ENCODE measurements around the gene CENPQ.
A peak's percentile ranks its signal among the peaks of the same experiment; 100 is the strongest.

The CENPQ gene

GRCh38 chr6:49462927-49463611, at the start of gene CENPQ, which contains the start of gene MMUT:
Gene CENPQ (plus strand): TSS chr6:49463370. CDS start chr6:49470177, 6,807 bp downstream.
Gene MMUT (minus strand): TSS chr6:49463253. CDS start chr6:49459466, 3,787 bp downstream.
- H3K27me3 ChIP-seq (ENCODE audit: insufficient read depth, low read depth, severe bottlenecking): no peaks in the 10 kb centered on the region
- TF ChIP-seq CTCF (IDR thresholded peaks at IDR 0.05; ENCODE audit: low read depth, low read length): no peak
- peak within 1 kb of the TSS; percentile 72 for H3K4me3 ChIP-seq (ENCODE audit: low read depth, low read length)
- no peaks in the 10 kb centered on the region for H3K9me3 ChIP-seq (ENCODE audit: severe bottlenecking)
- H3K27ac ChIP-seq: peak within 1 kb of the TSS; percentile 83
- H3K36me3 ChIP-seq: peaks cover 23% of the 10 kb centered on the region
- DNase-seq: peak; percentile 98

GRCh38 chr6:49415358-49415757, 47.8 kb upstream of the CENPQ start:
- Histone ChIP-seq H3K9me3 (ENCODE audit: severe bottlenecking) (no peaks in the 10 kb centered on the region), H3K4me3 (ENCODE audit: low read depth, low read length) (no peak overlapping the region), H3K36me3 (no peaks in the 10 kb centered on the region), H3K27me3 (ENCODE audit: insufficient read depth, low read depth, severe bottlenecking) (no peaks in the 10 kb centered on the region), H3K27ac (no peak overlapping the region)
- no peak for DNase-seq
- TF ChIP-seq CTCF (IDR thresholded peaks at IDR 0.05; ENCODE audit: low read depth, low read length): no peak

GRCh38 chr6:49416195-49416594, 47.0 kb upstream of the CENPQ start:
- H3K36me3 ChIP-seq: no peaks in the 10 kb centered on the region
- no peak for DNase-seq
- no peaks in the 10 kb centered on the region for H3K9me3 ChIP-seq (ENCODE audit: severe bottlenecking)
- no peak overlapping the region for H3K4me3 ChIP-seq (ENCODE audit: low read depth, low read length)
- no peak overlapping the region for H3K27ac ChIP-seq
- no peaks in the 10 kb centered on the region for H3K27me3 ChIP-seq (ENCODE audit: insufficient read depth, low read depth, severe bottlenecking)
- TF ChIP-seq CTCF (IDR thresholded peaks at IDR 0.05; ENCODE audit: low read depth, low read length): no peak

GRCh38 chr6:49423817-49424216, 39.4 kb upstream of the CENPQ start:
- Histone ChIP-seq H3K27me3 (ENCODE audit: insufficient read depth, low read depth, severe bottlenecking) (no peaks in the 10 kb centered on the region), H3K27ac (no peak overlapping the region), H3K36me3 (no peaks in the 10 kb centered on the region), H3K4me3 (ENCODE audit: low read depth, low read length) (no peak overlapping the region), H3K9me3 (ENCODE audit: severe bottlenecking) (no peaks in the 10 kb centered on the region)
- no peak for DNase-seq
- no peak for TF ChIP-seq CTCF (IDR thresholded peaks at IDR 0.05; ENCODE audit: low read depth, low read length)

- Histone ChIP-seq H3K27me3 (ENCODE audit: insufficient read depth, low read depth, severe bottlenecking) (no peaks in the 10 kb centered on the region), H3K27ac (no peak overlapping the region), H3K4me3 (ENCODE audit: low read depth, low read length) (no peak overlapping the region), H3K9me3 (ENCODE audit: severe bottlenecking) (no peaks in the 10 kb centered on the region), H3K36me3 (peaks cover 41% of the 10 kb centered on the region)
- no peak for DNase-seq
- TF ChIP-seq CTCF (IDR thresholded peaks at IDR 0.05; ENCODE audit: low read depth, low read length): no peak
Measured at GRCh38 chr6:49430187-49430586, 33.0 kb upstream of the CENPQ start.

- Histone ChIP-seq H3K36me3 (peaks cover 47% of the 10 kb centered on the region), H3K27ac (no peak overlapping the region), H3K4me3 (ENCODE audit: low read depth, low read length) (no peak overlapping the region), H3K27me3 (ENCODE audit: insufficient read depth, low read depth, severe bottlenecking) (no peaks in the 10 kb centered on the region), H3K9me3 (ENCODE audit: severe bottlenecking) (no peaks in the 10 kb centered on the region)
- no peak for TF ChIP-seq CTCF (IDR thresholded peaks at IDR 0.05; ENCODE audit: low read depth, low read length)
- DNase-seq: no peak
Measured at GRCh38 chr6:49430866-49431265, 32.3 kb upstream of the CENPQ start.
